ENCODE measurements around the gene MEF2A.

DNA sequence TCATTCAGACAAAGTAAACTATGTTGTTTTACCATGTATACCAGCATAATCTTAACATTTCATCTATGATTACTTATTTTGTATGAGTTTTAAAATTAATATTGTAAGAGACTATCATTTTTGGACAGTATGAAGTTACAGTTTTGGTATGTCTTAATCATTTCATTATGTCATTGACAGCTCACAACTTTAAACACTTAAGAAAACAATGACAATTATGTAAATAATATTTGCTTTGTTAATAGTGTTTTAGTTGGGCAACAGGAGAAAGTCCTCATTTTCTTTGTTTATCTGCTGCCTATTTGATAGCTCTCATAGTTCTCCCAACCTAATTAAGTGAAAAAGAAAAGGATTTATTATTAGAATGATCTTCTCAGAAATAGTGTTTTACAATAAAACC lies 80.2 kb downstream of the MEF2A start:
- TF ChIP-seq EZH2 (IDR thresholded peaks at IDR 0.05), result no peak
- TF ChIP-seq POLR2AphosphoS5 (IDR thresholded peaks at IDR 0.05; ENCODE audit: borderline replicate concordance, low read depth, low read length), result no peak
- TF ChIP-seq FOXP2 (optimal IDR thresholded peaks at IDR 0.05; ENCODE audit: control extremely low read depth, extremely low read length, insufficient read depth), result no peak

Data from SK-N-MC (cell line).